NB4 (cell line): ENCODE results near the gene ANKRD33B.

Experiments used
- DNase-seq: peaks from one replicate; pipeline ENCODE4 v3.0.0; 2010; ENCODE audit warnings: low read depth
- H3K4me3 ChIP-seq: one replicate; pipeline ENCODE4 v1.5.1; 2011; ENCODE audit warnings: mild to moderate bottlenecking, low read depth, low read length, moderate library complexity
- MAX ChIP-seq: IDR thresholded peaks from 2 replicates; pipeline ENCODE4 v1.6.1; 2011; ENCODE audit warnings: low read depth, low read length
- MYC ChIP-seq: IDR thresholded peaks from 2 replicates; pipeline ENCODE4 v1.6.1; 2011; ENCODE audit warnings: low read depth, low read length
- POLR2A ChIP-seq: IDR thresholded peaks from 2 replicates; pipeline ENCODE4 v1.6.1; 2011; ENCODE audit warnings: mild to moderate bottlenecking; ENCODE audit not compliant: insufficient read length; ENCODE audit errors: extremely low read depth
- TF ChIP-seq, protein P1 (sequence below): IDR thresholded peaks from one replicate; pipeline ENCODE4 v1.5.1; 2012; ENCODE audit warnings: low read depth, low read length

Gene ANKRD33B

DNA sequence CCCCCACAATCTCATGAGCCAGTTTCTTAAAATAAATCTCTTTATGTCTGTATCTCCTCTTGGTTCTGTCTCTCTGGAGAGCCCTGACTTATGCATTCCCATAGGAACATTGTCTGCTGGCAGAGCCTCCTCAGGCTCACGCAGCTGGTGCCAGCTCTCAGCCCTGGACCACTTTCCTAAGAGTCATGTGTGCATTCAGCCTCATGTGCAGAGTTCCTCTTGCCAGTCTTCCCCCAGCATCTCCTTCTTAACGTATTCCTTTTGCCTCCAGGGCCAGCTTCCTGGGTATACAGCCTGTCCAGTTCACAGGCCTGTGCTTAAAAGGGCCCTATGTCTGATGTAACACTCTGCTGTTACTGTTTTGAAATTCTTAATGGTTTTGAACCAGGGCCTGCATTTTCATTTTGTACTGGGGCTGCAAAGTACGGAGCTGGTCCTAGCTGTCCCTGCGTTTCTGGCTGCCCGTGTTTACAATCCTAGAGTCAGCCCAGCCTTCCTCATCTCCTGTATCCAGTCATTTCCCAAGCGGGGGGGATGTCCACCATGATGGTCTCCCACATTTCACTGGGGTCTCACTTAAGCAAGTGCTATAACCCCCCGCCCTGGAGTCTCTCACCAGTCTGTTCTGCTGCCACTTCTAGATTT is 18.1 kb downstream of the ANKRD33B start:
- no peak for TF ChIP-seq MAX
- TF ChIP-seq MYC: no peak
- TF ChIP-seq, protein P1, sequence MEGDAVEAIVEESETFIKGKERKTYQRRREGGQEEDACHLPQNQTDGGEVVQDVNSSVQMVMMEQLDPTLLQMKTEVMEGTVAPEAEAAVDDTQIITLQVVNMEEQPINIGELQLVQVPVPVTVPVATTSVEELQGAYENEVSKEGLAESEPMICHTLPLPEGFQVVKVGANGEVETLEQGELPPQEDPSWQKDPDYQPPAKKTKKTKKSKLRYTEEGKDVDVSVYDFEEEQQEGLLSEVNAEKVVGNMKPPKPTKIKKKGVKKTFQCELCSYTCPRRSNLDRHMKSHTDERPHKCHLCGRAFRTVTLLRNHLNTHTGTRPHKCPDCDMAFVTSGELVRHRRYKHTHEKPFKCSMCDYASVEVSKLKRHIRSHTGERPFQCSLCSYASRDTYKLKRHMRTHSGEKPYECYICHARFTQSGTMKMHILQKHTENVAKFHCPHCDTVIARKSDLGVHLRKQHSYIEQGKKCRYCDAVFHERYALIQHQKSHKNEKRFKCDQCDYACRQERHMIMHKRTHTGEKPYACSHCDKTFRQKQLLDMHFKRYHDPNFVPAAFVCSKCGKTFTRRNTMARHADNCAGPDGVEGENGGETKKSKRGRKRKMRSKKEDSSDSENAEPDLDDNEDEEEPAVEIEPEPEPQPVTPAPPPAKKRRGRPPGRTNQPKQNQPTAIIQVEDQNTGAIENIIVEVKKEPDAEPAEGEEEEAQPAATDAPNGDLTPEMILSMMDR: no peak
- no peak for TF ChIP-seq POLR2A

DNA sequence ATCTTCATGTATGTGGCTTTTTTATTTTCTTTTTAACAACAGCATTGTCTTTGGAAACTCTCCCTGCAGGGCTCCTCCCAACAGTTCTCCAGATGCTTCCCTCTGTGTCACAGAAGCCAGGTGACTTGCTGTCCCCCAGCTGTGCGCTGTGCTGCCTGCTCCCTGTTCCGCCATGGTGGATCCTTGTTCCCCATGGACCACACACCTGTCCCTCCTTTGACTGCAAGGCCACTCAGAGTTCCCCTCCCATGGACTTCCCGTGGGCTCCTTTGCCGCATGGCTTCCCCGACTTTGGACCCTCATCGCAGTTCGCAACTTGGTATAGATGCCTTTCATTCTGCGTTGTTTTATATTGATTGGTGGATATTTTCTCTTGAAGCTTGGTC is 18.6 kb downstream of the ANKRD33B start:
- DNase-seq: no peak
- H3K4me3 ChIP-seq: no peak overlapping the region
- no peak for TF ChIP-seq POLR2A
- TF ChIP-seq MAX: no peak
- TF ChIP-seq MYC: no peak
- TF ChIP-seq, protein P1: no peak

More for the DNA sequence above, 18.1 kb downstream of the ANKRD33B start:
- no peak overlapping the region for H3K4me3 ChIP-seq
- DNase-seq: no peak

GRCh38 chr5:10583663-10584572 is 20.0 kb downstream of the ANKRD33B start:
- no peak overlapping the region for H3K4me3 ChIP-seq
- no peak for DNase-seq
- no peak for TF ChIP-seq POLR2A

GRCh38 chr5:10584714-10585517 is 21.0 kb downstream of the ANKRD33B start:
- TF ChIP-seq POLR2A (no peak), MAX (no peak), MYC (no peak)
- TF ChIP-seq, protein P1: no peak
- H3K4me3 ChIP-seq: no peak overlapping the region
- no peak for DNase-seq

GRCh38 chr5:10585518-10585915 is 21.6 kb downstream of the ANKRD33B start:
- TF ChIP-seq MYC: no peak
- no peak overlapping the region for H3K4me3 ChIP-seq
- no peak for DNase-seq

GRCh38 chr5:10586008-10586407 is 22.1 kb downstream of the ANKRD33B start:
- TF ChIP-seq MAX (no peak), POLR2A (no peak), MYC (no peak)
- TF ChIP-seq, protein P1: no peak
- H3K4me3 ChIP-seq: no peak overlapping the region
- no peak for DNase-seq
